GM08714 (cell line): ENCODE data around the gene CLASP1.
"Not testable (repeated sequence)": the region's sequence is repeated elsewhere in the genome, so short reads cannot be mapped to it uniquely, and the experiment has no call there.

ENCODE experiments used
- H3K4me3 ChIP-seq: fragments of 200-500 bp; sonication (Bioruptor generic); 2 replicates; pipeline ENCODE4 v1.5.1; 2014; ENCODE audit warnings: mild to moderate bottlenecking, low read length, inconsistent platforms
- ZNF274 ChIP-seq: IDR thresholded peaks from 2 replicates; pipeline ENCODE4 v1.6.1; 2012; ENCODE audit warnings: mild to moderate bottlenecking, low read depth, low read length

The CLASP1 gene

DNA sequence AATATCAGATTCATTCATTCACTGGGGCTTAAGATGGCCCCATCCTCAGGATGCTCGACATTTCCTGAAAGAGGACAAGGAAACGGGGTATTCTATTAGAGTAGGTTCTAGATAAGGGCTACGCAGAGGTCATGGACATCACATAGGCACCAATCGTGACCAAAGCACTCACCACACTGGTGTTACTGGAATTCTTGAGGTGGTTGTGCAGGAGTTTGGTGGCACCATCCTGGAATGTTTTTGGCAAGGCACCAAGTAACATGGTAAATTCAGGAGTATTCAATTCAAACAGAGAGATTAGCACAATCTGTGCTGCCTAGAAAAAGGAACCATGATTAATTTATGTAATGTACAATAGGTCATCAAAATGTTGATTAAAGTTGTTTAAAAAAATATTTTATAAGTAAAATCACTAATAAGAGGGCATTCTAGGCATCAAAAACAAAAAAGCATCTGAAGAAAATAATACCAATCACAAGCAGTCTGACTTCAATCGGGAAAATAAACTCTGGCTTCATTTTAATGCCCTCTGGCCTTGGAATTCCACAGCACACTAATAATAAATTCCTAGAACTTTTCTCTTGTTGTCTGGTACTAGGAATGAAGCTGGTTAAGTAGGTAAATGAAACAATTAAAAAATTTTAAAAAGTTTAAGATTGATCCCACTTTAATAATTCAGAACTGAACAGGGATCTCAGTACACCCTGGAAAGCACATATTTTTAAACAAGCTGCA lies 261.5 kb downstream of the CLASP1 start:
- no peak for TF ChIP-seq ZNF274
- H3K4me3 ChIP-seq, result no peak overlapping the region

DNA sequence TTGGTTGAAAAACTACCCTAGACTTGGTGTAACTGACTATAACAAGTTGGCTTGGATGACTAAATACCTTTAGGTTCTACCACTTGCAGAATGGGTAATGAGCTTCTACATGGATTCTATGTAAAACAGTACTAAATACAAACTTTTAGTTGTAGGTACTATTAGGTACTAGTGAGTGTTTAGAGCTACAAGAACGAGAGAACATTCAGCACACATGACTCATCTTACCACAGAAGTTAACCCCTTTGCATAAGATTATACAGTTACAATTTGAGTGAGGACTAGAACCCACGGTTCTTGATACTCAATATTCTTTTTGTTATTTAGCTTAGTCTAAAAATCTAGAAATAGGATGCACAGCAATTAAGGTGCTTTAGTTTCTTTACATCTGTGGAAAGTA lies 262.6 kb downstream of the CLASP1 start:
- no peak for TF ChIP-seq ZNF274
- H3K4me3 ChIP-seq, result no peak overlapping the region

DNA sequence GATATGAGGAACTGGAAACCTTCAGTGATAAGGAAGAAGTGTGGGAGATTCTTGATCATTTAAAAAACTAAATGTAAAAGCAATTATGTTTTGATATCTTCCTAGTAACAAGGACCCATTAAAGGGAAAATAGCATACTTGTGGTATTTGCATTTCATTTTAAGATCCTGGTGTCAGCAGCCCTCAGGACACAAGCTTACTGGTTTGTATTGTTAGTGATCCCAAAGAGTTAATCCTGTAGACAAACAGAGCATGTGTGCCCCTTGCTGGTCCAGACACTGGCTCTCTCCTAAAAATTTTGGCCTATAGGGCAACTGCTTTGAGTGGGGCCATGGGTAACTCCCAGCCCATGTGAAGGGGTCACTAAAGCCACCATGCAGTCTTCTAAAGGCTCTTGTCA lies 263.2 kb downstream of the CLASP1 start:
- TF ChIP-seq ZNF274, result no peak
- no peak overlapping the region for H3K4me3 ChIP-seq

DNA sequence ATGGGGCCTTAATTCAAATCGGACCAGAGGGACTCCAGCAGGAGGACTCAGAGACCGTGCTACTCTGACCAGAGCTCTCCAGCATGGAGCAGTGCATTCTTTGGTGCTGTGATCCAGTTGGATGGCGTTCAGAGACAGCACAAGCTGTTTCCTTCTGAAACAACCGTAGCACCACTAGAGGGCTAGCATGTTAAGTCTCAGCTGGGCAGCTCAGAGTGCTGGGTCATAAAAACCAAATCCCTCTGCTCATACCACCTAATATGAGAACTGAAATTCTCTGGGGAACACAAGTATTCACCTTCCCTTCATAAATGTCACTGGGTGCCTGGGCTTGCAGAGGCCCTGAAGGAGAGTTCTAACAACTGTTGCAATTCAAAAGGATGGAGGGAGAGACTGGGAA lies 266.5 kb downstream of the CLASP1 start:
- H3K4me3 ChIP-seq, result no peak overlapping the region
- TF ChIP-seq ZNF274, result no peak

DNA sequence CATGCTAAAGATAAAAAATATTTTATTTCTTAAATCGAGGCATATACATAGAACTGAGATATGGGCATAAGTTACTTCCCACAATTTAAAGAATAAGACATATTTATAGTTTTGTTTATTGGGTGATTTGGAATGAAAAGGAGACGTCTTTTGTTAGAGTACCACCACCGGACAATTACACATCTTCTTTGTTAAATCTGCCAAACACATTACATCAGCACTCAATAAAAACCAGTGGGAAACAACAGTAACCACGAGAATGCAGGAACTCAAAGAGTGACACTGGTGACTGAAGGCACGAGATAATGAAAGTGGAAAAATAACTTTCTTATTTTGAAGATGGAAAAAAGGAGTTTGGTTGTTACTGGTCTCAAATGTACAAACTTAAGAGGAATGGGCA lies 271.6 kb downstream of the CLASP1 start:
- no peak for TF ChIP-seq ZNF274
- H3K4me3 ChIP-seq, result no peak overlapping the region

DNA sequence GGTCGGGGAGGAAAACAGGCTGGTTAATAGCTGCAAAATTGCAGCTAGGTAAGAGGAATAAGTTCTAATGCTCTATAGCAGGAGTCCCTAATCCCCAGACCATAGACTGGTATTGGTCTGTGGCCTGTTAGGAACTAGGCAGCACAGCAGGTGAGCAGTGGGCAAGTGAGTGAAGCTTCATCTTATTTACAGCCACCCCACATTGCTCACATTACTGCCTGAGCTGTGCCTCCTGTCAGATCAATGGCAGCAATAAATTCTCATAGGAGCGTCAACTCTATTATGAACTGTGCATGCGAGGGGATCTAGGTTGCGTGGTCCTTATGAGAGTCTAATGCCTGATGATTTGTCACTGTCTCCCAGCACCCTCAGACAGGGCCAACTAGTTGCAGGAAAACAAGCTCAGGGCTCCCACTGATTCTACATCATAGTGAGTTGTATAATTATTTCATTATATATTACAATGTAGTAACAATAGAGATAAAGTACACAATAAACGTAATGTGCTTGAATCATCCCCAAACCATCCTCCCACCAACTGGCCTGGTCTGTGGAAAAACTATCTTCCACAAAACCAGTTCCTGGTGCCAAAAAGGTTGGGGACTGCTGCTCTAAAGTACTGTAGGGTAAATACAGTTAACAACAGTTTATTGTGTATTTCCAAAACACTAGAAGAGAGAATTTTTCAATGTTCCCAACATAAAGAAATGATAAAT lies 272.6 kb downstream of the CLASP1 start:
- H3K4me3 ChIP-seq, result no peak overlapping the region
- no peak for TF ChIP-seq ZNF274

DNA sequence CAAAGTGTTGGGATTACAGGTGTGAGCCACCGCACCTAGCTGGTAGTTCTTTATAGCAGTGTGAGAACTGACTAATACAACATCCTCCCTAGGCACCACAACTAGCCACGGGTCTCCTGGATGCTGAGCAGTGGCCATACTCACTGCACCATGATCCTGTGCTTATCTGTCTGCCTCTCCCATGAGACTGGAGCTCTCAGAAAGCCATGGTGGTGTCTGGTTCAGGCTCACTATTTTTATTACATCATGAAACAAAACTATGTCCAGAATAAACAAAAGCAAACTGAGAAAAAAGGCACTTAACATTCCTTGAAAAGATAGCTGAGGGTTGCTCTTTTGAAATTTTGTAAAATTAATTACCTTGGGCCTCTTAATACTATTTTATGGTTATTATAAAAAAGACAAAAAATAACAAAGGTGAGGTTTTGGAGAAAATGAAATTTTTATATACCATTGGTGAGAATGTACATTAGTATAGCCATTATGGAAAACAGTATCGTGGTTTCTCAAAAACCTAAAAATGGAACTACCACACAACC lies 273.6 kb downstream of the CLASP1 start:
- no peak for TF ChIP-seq ZNF274
- no peak overlapping the region for H3K4me3 ChIP-seq

DNA sequence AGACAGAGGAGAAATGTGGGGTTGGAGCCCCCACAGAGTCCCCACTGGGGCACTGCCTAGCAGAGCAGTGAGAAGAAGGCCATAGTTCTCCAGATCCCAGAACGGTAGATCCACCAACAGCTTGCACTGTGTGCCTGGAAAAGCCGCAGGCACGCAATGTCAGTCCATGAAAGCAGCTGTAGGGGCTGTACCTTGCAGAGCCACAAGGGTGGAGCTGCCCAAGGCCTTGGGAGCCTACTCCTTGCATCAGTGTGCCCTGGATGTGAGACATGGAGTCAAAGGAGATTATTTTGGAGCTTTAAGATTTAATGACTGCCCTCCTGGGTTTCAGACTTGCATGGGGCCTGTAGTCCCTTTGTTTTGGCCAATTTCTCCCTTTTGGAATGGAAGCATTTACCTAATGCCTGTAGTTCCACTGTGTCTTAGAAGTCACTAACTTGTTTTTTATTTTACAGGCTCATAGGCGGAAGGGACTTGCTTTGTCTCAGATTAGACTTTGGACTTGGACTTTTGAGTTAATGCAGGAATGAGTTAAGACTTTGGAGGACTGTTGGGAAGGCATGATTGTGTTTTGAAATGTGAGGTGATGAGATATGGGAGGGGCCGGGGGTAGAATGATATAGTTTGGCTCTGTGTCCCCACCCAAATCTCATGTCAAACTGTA lies 274.7 kb downstream of the CLASP1 start:
- not testable (repeated sequence) for H3K4me3 ChIP-seq

DNA sequence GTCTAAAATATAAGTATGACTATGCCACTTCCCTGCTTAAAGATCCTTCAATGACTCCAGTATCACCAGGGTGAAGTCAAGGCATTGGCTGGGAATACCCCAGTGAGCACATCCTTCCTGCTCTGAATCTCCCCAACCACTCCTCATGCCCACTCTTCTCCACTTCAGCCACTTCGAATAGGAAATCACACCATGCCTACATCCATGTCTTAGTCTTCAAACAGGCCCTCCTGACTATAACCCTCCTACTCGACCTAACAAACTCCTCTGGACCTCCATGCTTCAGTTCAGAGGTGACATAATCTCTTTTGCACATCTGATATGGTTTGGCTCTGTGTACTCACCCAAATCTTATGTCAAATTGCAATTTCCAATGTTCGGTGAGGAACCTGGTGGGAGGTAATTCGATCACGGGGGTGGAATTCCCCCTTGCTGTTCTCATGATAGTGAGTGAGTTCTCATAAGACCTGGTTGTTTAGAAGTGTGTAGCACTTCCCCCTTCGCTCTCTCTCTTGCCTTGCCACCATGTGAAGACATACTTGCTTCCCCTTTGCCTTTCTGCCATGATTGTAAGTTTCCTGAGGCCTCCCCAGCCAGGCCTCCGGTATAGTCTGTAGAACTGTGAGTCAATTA lies 276.4 kb downstream of the CLASP1 start:
- no peak for TF ChIP-seq ZNF274
- H3K4me3 ChIP-seq, result no peak overlapping the region

DNA sequence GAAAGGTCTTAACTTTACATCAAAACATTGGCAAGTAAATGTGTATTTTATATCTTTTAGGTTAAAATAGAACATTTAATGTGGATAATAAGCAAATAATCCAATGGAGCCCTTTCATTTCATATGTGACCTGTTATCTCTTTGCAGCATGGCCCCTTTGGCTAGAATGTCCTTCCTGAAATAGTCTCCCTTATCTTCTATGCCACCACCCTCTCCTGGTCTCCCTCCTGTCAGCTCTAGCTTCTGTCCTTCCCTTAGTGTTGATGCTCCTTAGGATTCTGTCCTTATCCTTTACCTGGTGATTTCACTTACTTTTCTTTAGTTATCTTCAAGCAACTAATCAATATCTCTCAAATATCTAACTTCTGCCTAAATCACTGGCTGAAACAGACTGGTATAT lies 277.2 kb downstream of the CLASP1 start:
- TF ChIP-seq ZNF274, result no peak
- no peak overlapping the region for H3K4me3 ChIP-seq

DNA sequence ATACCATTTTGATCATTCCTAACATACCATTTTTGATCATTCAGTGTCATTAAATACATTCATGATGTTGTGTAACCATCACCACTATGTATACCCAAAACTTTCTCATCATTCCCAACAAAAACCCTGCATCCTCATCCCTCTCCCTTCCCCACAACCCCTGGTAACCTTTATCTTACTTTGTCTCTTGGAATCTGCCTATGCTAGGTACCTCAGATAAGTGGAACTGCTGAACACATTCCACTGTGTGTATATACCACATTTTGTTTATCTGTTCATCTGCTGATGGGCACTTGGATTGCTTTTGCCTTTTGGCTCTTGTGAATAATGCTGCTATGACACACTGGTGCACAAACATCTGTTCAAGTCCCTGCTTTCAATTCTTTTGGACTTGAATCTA lies 280.4 kb downstream of the CLASP1 start:
- no peak overlapping the region for H3K4me3 ChIP-seq
- no peak for TF ChIP-seq ZNF274

DNA sequence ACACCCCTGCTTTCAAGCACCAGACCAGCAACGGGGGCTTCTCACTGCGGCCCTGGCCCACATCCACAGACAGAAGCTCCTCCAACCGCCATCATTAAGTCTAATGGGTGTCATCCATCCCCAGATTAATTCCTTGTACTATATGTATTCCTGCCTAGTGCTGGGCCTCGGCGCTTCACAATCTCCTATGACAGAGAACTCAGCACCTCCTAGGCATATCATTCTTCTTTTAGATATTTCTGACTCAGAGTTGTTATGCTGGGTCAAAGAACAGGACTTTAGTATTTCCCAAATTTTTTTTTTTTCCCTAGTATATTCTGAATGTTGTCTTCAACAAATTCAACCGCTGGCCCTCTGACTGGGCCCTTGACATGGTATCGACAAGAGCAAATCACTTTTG lies 281.1 kb downstream of the CLASP1 start:
- no peak for TF ChIP-seq ZNF274

DNA sequence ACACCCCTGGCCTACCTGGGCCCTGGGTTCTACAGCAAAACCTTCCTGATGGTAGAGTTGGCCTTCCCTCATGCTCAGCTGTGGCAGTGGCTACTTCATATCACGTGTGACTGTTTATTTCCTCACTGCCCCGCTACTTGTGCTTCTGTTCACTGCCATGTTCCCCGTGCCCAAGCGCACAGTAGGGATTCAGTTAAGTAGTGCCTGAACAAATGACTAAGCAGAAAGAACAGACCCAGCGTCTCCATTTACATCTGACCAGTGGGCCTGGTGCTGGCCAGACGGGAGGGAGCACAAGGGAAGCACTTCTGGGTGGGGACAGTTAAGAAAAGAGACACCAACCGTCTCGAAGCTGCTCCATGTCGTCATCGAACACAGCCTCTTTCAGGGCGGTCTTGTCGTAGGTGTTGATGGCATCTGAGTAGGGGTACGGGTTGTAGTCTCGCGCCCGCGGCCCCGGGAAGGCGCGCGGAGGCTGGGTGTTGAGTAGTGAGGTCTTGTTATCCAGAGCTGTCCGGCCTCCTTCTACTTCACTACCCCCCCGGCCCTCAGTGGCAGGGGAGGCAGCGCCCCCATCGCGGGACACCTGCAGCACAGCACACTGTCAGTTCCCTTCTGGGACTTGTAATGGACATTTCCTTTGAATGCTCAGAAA lies 281.9 kb downstream of the CLASP1 start:
- no peak for TF ChIP-seq ZNF274

More for the DNA sequence above, 281.1 kb downstream of the CLASP1 start:
- no peak overlapping the region for H3K4me3 ChIP-seq

DNA sequence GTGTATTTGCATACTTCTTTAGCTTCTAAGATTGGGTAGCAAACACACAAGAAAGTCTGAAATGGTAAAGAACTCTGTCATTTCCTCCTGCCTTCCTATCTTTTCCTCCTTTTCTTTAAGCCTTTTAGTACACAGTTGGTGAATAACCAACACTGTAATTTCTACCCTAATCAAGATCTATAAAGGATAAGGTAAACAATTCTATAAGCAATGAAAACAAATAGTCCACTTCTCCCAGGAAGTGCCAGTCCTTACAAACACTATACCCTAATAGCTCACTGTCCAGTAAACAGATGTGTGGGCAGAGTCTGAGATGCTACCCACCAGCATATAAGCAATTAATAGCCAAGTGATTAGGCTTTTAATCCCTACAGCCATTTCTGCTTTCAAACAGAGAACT lies 283.2 kb downstream of the CLASP1 start:
- TF ChIP-seq ZNF274, result no peak
- no peak overlapping the region for H3K4me3 ChIP-seq

More for the DNA sequence above, 281.9 kb downstream of the CLASP1 start:
- H3K4me3 ChIP-seq, result no peak overlapping the region

DNA sequence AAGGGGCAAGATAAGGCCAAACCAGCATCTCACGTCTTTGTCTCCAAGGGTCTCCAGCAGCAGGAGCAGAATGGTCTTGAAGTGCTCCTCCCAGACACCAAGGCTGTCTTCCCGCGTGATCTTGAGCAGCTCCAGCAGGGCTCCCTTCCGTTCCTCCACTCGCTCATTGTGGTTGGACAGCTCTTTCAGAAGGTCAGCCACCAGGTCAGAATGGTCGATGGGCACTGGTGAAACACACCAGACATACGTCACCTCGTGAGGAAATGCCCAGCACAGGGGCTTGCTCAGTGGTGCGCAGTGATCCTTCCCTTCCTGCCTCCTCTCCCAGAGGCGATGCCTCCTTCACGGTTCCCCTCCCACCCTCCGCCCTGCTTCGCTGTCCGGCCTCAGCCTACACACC lies 284.2 kb downstream of the CLASP1 start:
- no peak overlapping the region for H3K4me3 ChIP-seq
- TF ChIP-seq ZNF274, result no peak
